Karpas-422 (cell line): ENCODE results near the gene OR10A3. TPM values are rescaled to one million over a fixed set of nuclear protein-coding genes. Genes with fewer than 3 reads are reported as not detected.

Experiments used
- DNase-seq: peaks from one replicate; pipeline ENCODE4 v3.0.0-alpha.2; 2015
- H2AFZ ChIP-seq: fragments of 200-600 bp; sonication (generic); 2 replicates; pipeline ENCODE4 v1.6.1; 2014; ENCODE audit warnings: antibody characterized with exemption, low read length, mixed read lengths
- H3K27ac ChIP-seq: fragments of 200-600 bp; sonication (generic); 2 replicates; pipeline ENCODE4 v1.5.1; 2014; ENCODE audit warnings: mild to moderate bottlenecking, low read length, moderate library complexity
- H3K27me3 ChIP-seq: fragments of 200-600 bp; sonication (generic); 2 replicates; pipeline ENCODE4 v1.6.1; 2014; ENCODE audit warnings: low read length, mixed read lengths
- H3K36me3 ChIP-seq: fragments of 200-600 bp; sonication (generic); 2 replicates; pipeline ENCODE4 v1.6.1; 2014; ENCODE audit warnings: low read length, mixed read lengths; ENCODE audit not compliant: insufficient read depth
- H3K4me1 ChIP-seq: fragments of 200-600 bp; sonication (generic); 2 replicates; pipeline ENCODE4 v1.6.1; 2014; ENCODE audit warnings: mild to moderate bottlenecking, low read length, mixed read lengths
- H3K4me2 ChIP-seq: fragments of 200-600 bp; sonication (generic); 2 replicates; pipeline ENCODE4 v1.6.1; 2014; ENCODE audit warnings: low read length, low read depth, mild to moderate bottlenecking; ENCODE audit not compliant: poor library complexity, severe bottlenecking
- H3K4me3 ChIP-seq: fragments of 200-600 bp; sonication (generic); 2 replicates; pipeline ENCODE4 v1.5.1; 2014; ENCODE audit warnings: mild to moderate bottlenecking, antibody characterized with exemption, low read length, mixed read lengths
- H3K79me2 ChIP-seq: fragments of 200-600 bp; sonication (generic); 2 replicates; pipeline ENCODE4 v1.6.1; 2014; ENCODE audit warnings: mild to moderate bottlenecking, low read length, mixed read lengths
- H3K9ac ChIP-seq: fragments of 200-600 bp; sonication (generic); 2 replicates; pipeline ENCODE4 v1.6.0; 2014; ENCODE audit warnings: low read length
- H3K9me2 ChIP-seq: fragments of 200-600 bp; sonication (generic), shearing (Covaris generic); replicated peaks from 2 replicates; pipeline ENCODE4 v1.6.0; 2014; ENCODE audit warnings: mild to moderate bottlenecking, low read length, moderate library complexity; ENCODE audit not compliant: insufficient read depth
- H3K9me3 ChIP-seq: fragments of 300-700, 200-600 bp; sonication (generic); 2 replicates; pipeline ENCODE4 v1.6.1; 2014; ENCODE audit warnings: low read length, mixed read lengths
- H4K20me1 ChIP-seq: fragments of 200-600 bp; sonication (generic); 2 replicates; pipeline ENCODE4 v1.6.1; 2014; ENCODE audit warnings: mild to moderate bottlenecking, antibody characterized with exemption, low read length, low read depth; ENCODE audit not compliant: insufficient read depth
- total RNA-seq: library from RNA; depleted of rRNA; stranded (reverse); fragments of >200 nt; shearing (Covaris generic); gene quantifications from 2 replicates; pipeline ENCODE4 v1.2.3, GENCODE V29; 2014; ENCODE audit warnings: low replicate concordance

Gene OR10A3
- total RNA-seq, 1 experiment from 2014 or later = not detected

DNA sequence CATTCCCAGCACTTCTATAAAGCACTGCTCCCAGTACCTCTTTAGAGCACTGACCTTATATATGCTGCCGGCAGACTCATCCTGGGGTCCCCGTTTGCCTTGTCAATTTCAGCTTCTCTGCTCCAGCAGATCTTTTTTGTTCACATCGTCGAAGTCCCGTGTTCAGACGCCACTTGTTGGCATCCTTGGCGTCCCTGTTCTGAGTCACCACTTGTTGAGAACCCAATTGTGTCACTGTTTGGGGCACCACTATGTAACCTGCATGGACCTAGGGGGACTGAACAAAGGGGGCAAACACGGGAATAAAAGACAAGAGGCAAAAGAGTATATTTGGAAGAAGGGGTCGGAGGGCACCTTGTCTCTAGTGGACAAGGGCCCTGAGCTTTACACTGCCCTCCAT, 36.0 kb downstream of the OR10A3 start:
- Histone ChIP-seq H3K36me3 (no peaks in the 10 kb centered on the region), H3K4me1 (no peaks in the 10 kb centered on the region), H3K4me2 (no peak overlapping the region), H3K27ac (no peak overlapping the region), H3K27me3 (no peaks in the 10 kb centered on the region), H3K9me2 (no peaks in the 10 kb centered on the region), H3K9ac (no peak overlapping the region), H3K79me2 (no peaks in the 10 kb centered on the region), H2AFZ (no peak overlapping the region), H3K9me3 (no peaks in the 10 kb centered on the region), H4K20me1 (no peaks in the 10 kb centered on the region), H3K4me3 (no peak overlapping the region)
- DNase-seq = no peak

DNA sequence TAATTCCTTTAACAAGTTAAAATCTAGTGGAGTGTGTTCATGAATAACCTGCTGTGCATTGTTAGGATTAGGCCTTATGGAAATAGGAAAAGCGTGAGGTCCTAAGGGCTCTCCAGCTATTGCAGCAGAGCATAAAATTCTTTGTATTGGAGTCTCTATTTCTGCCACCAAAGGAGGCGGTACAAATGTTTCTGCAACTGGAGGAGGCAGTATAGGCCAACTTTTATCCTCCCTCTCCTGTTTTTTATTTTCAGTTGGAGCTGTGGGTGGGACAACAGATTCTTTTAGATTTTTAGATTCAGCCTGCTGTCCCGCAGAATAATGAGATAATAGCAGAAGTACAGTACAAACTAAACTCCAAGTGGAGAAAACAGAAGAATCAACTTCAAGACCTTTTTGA, 36.6 kb downstream of the OR10A3 start:
- Histone ChIP-seq H3K27me3 (no peaks in the 10 kb centered on the region), H3K79me2 (no peaks in the 10 kb centered on the region), H3K9me2 (no peaks in the 10 kb centered on the region), H3K4me1 (no peaks in the 10 kb centered on the region), H2AFZ (no peak overlapping the region), H3K4me2 (no peak overlapping the region), H3K36me3 (no peaks in the 10 kb centered on the region), H3K27ac (no peak overlapping the region), H3K9me3 (no peaks in the 10 kb centered on the region), H4K20me1 (no peaks in the 10 kb centered on the region), H3K9ac (no peak overlapping the region), H3K4me3 (no peak overlapping the region)
- DNase-seq = no peak

DNA sequence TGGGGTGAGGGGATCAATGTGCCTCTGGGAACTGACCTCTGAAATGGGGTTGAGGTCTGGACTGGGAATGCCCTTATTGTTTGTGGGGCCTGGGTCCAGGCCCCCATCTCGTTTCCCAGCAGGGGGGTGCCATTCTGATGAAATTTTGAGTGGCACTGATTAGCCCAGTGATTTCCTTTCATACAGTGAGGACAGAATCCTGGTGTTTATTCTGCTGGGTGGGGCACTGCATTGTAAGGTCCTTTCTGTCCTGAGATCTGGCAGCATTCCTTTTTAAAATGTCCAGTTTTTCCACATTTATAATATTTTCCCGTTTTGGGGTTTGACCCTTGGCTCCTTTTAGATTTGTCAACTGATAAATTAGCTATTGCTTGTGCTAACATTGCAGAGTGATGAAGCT, 37.6 kb downstream of the OR10A3 start:
- no peak overlapping the region for H3K9ac ChIP-seq
- no peaks in the 10 kb centered on the region for H3K79me2 ChIP-seq
- no peak overlapping the region for H3K4me2 ChIP-seq
- DNase-seq = no peak
- no peaks in the 10 kb centered on the region for H3K27me3 ChIP-seq
- no peak overlapping the region for H3K4me3 ChIP-seq
- H3K4me1 ChIP-seq = no peaks in the 10 kb centered on the region
- no peaks in the 10 kb centered on the region for H3K9me2 ChIP-seq
- no peak overlapping the region for H3K27ac ChIP-seq
- H3K36me3 ChIP-seq = no peaks in the 10 kb centered on the region
- H3K9me3 ChIP-seq = no peaks in the 10 kb centered on the region
- H4K20me1 ChIP-seq = no peaks in the 10 kb centered on the region
- no peak overlapping the region for H2AFZ ChIP-seq

DNA sequence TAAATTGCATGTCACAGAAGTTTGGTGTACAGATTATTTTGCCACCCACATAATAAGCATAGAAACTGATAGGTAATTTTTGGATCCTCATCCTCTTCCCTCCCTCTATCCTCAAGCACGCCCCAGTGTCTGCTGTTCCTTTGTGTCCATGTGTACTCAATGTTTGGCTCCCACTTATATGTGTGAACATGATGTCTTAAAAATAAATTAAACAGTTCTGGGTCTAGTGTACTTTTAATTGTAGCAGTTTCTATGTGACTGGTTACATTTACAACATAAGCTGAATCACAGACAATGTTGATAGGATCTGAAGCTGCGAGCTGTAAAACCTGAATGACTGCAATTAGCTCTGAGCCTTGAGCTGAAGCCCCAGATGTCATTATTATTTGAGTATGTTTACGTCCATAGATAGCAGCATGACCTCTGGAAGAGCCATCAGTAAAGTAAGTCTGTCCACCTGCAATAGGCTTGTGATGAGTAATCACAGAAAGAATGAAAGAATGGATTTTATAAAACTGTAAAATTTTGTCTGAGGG, 40.1 kb downstream of the OR10A3 start:
- Histone ChIP-seq H3K4me2 (no peak overlapping the region), H3K9me3 (no peaks in the 10 kb centered on the region), H3K27ac (no peak overlapping the region), H3K27me3 (no peaks in the 10 kb centered on the region), H3K36me3 (no peaks in the 10 kb centered on the region), H3K9ac (no peak overlapping the region), H3K79me2 (no peaks in the 10 kb centered on the region), H3K4me3 (no peak overlapping the region), H4K20me1 (no peaks in the 10 kb centered on the region), H3K4me1 (no peaks in the 10 kb centered on the region), H3K9me2 (no peaks in the 10 kb centered on the region), H2AFZ (no peak overlapping the region)
- no peak for DNase-seq

DNA sequence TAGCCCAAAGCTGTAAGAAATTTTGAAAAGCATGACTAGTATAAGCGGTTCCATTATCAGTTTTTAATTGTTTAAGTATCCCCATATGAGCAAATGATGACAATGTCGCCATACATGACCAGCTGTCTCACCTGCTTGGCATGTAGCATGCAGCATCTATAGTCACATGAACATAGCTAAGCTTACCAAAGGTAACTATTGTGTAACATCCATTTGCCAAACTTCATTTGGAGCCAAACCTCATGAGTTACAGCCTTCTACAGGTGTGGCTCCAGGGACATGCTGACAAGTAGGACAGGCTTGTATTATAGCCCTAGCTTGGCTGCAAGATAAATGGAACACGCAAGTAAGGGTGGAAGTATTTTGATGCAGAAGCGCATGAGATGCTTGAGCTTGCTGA, 40.8 kb downstream of the OR10A3 start:
- no peak for DNase-seq
- Histone ChIP-seq H4K20me1 (no peaks in the 10 kb centered on the region), H3K79me2 (no peaks in the 10 kb centered on the region), H3K4me1 (no peaks in the 10 kb centered on the region), H3K9me2 (no peaks in the 10 kb centered on the region), H3K4me2 (no peak overlapping the region), H3K9ac (no peak overlapping the region), H3K9me3 (no peaks in the 10 kb centered on the region), H3K27me3 (no peaks in the 10 kb centered on the region), H3K27ac (no peak overlapping the region), H3K4me3 (no peak overlapping the region), H2AFZ (no peak overlapping the region), H3K36me3 (no peaks in the 10 kb centered on the region)

DNA sequence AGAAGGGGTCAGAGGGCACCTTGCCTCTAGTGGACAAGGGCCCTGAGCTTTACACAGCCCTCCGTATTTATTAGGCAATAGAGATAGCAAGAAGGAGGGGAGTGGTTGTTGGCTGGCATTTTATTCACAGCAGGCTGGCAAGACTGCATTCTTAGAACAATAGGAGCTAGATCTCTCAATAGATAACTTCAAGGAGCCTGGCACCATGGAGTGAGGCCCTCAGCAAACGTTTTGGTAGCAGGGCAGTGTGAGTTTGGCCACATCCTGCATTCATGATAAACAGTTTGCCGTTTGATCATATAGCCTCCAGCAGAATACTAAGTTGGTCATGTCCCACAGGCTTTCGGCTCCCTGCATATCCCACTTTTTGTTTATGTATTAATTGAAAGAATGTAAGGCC, 42.1 kb downstream of the OR10A3 start:
- H4K20me1 ChIP-seq = no peaks in the 10 kb centered on the region
- no peak overlapping the region for H3K4me3 ChIP-seq
- H3K9me3 ChIP-seq = no peaks in the 10 kb centered on the region
- H2AFZ ChIP-seq = no peak overlapping the region
- H3K4me2 ChIP-seq = no peak overlapping the region
- H3K9me2 ChIP-seq = no peaks in the 10 kb centered on the region
- H3K4me1 ChIP-seq = no peaks in the 10 kb centered on the region
- DNase-seq = no peak
- no peaks in the 10 kb centered on the region for H3K27me3 ChIP-seq
- no peaks in the 10 kb centered on the region for H3K79me2 ChIP-seq
- H3K9ac ChIP-seq = no peak overlapping the region
- no peaks in the 10 kb centered on the region for H3K36me3 ChIP-seq
- no peak overlapping the region for H3K27ac ChIP-seq

DNA sequence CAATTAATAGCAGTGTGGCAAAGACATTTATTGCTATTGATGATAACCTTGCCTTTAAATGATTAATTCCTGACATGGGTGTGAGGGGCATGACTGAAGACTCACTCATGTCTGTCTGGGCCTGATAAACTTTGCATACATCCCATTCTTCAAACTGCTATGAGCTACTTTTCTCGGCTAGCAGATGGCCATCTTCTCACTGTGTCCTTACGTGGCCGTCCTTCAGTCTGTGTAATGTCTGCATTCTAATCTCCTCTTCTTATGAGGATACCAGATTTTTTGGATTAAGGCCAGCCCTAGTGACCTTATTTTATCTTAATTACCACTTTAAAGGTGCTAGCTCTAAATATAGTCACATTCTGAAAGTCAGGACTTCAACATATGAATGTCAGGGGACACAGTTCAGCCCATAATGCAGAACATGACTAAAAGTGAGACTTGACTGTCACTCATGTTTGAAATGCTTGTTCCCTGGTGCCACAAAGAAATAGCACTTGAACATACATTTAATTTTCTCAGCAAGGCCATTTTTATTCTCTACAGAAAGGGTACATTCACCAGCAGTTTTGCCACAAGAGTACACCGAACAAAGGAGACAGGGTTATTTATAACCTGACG, 42.7 kb downstream of the OR10A3 start:
- H3K36me3 ChIP-seq = no peaks in the 10 kb centered on the region
- no peaks in the 10 kb centered on the region for H3K27me3 ChIP-seq
- H2AFZ ChIP-seq = no peak overlapping the region
- H3K4me3 ChIP-seq = no peak overlapping the region
- H3K27ac ChIP-seq = no peak overlapping the region
- no peaks in the 10 kb centered on the region for H3K4me1 ChIP-seq
- H3K9me3 ChIP-seq = no peaks in the 10 kb centered on the region
- no peak for DNase-seq
- H3K9ac ChIP-seq = no peak overlapping the region
- H3K79me2 ChIP-seq = no peaks in the 10 kb centered on the region
- no peaks in the 10 kb centered on the region for H4K20me1 ChIP-seq
- no peaks in the 10 kb centered on the region for H3K9me2 ChIP-seq
- H3K4me2 ChIP-seq = no peak overlapping the region

DNA sequence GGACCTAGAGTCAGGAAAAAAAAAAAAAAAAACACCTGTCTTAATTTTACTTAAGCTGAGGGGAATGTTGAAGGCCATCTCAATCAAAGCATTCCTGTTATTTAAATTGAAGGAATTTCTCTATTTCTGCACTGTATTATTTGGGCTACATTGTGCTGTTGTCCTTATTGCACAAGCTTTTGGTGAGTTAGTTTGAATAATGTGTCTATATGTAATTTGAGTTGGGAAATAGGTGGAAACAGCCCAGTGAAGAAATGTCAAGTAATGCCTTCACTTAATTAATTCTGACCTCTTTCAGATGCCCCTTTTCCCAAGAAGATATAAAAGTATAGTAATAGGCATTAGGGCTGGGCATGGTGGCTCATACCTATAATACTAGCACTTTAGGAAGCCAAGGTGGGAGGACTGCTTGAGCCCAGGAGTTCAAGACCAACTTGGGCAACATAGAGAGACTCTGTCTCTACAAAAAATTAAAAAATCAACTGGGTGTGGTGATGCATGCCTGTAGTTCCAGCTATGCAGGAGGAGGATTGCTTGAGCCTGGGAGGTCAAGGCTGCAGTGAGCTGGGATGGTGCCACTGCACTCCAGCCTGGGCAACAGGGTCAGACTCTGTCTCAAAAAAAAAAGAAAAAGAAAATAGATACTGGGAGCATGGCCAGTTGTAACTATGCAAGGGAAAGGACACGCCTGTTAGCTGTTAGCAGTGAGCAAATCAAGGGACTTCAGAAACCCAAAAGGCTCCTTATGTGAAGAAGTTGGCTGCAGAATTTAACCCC, 45.3 kb downstream of the OR10A3 start:
- H3K4me3 ChIP-seq = no peak overlapping the region
- no peaks in the 10 kb centered on the region for H4K20me1 ChIP-seq
- H3K36me3 ChIP-seq = no peaks in the 10 kb centered on the region
- no peak for DNase-seq
- H2AFZ ChIP-seq = no peak overlapping the region
- no peak overlapping the region for H3K9ac ChIP-seq
- H3K79me2 ChIP-seq = no peaks in the 10 kb centered on the region
- no peaks in the 10 kb centered on the region for H3K27me3 ChIP-seq
- no peaks in the 10 kb centered on the region for H3K9me2 ChIP-seq
- H3K9me3 ChIP-seq = no peaks in the 10 kb centered on the region
- peaks cover 19% of the 10 kb centered on the region for H3K4me1 ChIP-seq
- no peak overlapping the region for H3K27ac ChIP-seq
- no peak overlapping the region for H3K4me2 ChIP-seq
